CD4-positive, alpha-beta T cell treated with Interleukin-6 for 4 hours (primary cell): Measurements from ENCODE around the gene ANGPTL4.
"Not testable (repeated sequence)": the region's sequence is repeated elsewhere in the genome, so short reads cannot be mapped to it uniquely, and the experiment has no call there.

ENCODE experiments used
- DNase-seq: peaks from one replicate; pipeline ENCODE4 v3.0.0-alpha.2; 2020; ENCODE audit warnings: mixed read lengths

Gene ANGPTL4

DNA sequence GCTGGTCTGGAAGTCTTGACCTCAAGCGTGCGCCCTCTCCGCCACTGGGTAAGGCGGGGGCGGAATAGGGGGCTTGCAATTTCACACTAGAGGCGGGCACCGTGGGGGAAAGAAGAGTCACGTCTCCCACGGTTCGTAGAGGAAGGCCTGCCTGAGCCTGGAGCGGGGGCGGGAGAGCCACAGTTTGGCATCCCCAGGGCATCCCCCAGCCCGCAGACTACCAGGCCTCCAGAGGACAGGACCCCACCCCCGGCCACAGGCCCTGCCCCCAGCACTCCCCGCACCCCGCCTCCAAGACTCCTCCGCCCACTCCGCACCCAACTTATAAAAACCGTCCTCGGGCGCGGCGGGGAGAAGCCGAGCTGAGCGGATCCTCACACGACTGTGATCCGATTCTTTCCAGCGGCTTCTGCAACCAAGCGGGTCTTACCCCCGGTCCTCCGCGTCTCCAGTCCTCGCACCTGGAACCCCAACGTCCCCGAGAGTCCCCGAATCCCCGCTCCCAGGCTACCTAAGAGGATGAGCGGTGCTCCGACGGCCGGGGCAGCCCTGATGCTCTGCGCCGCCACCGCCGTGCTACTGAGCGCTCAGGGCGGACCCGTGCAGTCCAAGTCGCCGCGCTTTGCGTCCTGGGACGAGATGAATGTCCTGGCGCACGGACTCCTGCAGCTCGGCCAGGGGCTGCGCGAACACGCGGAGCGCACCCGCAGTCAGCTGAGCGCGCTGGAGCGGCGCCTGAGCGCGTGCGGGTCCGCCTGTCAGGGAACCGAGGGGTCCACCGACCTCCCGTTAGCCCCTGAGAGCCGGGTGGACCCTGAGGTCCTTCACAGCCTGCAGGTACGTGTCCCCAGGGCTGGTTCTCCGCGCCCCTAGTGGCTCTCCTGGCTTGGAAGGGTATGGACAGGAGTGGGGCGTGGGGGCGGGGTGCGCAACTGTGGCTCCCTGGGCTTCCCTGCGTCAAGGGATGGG, at the start of gene ANGPTL4:
ANGPTL4 (plus strand) TSS at position 353 of the 969 bp plus-strand sequence; CDS start at position 520, 167 bp downstream.
- DNase-seq, result peak; percentile 63

DNA sequence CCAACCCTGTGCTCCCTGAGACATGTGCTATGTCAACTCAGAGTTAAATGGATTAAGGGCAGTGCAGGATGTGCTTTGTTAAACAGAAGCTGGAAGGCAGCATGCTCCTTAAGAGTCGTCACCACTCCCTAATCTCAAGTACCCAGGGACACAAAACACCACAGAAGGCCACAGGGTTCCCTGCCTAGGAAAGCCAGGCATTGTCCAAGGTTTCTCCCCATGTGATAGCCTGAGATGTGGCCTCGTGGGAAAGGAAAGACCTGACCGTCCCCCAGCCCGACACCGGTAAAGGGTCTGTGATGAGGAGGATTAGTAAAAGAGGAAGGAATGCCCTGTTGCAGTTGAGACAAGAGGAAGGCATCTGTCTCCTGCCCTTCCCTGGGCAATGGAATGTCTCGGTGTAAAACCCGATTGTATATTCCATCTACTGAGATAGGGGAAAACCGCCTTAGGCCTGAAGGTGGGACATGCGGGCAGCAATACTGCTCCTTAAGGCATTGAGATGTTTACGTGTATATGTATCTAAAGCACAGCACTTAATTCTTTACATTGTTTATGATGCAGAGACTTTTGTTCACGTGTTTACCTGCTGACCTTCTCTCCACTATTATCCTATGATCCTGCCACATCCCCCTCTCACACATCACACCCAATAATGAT, 48.8 kb upstream of the ANGPTL4 start:
- DNase-seq, result not testable (repeated sequence)

- DNase-seq, result no peak
Measured at GRCh38 chr19:8316351-8317125, 47.4 kb upstream of the ANGPTL4 start.

- not testable (repeated sequence) for DNase-seq
Measured at GRCh38 chr19:8318835-8319234, 45.1 kb upstream of the ANGPTL4 start.

DNA sequence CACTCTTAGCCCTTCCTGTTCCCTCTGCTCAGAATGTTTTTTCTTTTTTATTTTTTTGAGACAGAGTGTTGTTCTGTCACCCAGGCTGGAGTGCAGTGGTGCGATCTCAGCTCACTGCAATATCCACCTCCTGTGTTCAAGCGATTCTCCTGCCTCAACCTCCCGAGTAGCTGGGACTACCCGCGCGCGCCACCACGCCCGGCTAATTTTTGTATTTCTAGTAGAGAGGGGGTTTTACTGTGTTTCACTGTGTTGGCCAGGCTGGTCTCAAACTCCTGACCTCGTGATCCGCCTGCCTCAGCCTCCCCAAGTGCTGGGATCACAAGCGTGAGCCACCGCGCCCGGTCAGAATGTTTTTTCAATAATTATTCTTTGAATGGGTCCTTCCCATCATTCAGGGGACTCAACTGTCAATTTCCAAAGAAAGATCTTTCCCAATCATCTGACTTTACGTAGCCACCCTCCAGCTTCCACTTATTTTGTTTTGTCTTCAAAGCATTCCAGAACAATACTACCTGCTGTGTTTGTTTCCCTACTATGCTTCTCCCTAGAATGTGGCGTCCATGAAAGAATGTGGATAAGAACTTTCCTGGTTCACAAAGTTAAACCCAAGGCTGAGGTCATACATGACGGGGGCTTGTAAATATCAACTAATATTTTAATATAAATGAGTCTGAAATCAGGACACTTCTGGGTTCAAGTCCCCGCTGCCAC, 44.0 kb upstream of the ANGPTL4 start:
- no peak for DNase-seq

GRCh38 chr19:8320564-8321066, 43.3 kb upstream of the ANGPTL4 start:
- DNase-seq, result no peak

DNA sequence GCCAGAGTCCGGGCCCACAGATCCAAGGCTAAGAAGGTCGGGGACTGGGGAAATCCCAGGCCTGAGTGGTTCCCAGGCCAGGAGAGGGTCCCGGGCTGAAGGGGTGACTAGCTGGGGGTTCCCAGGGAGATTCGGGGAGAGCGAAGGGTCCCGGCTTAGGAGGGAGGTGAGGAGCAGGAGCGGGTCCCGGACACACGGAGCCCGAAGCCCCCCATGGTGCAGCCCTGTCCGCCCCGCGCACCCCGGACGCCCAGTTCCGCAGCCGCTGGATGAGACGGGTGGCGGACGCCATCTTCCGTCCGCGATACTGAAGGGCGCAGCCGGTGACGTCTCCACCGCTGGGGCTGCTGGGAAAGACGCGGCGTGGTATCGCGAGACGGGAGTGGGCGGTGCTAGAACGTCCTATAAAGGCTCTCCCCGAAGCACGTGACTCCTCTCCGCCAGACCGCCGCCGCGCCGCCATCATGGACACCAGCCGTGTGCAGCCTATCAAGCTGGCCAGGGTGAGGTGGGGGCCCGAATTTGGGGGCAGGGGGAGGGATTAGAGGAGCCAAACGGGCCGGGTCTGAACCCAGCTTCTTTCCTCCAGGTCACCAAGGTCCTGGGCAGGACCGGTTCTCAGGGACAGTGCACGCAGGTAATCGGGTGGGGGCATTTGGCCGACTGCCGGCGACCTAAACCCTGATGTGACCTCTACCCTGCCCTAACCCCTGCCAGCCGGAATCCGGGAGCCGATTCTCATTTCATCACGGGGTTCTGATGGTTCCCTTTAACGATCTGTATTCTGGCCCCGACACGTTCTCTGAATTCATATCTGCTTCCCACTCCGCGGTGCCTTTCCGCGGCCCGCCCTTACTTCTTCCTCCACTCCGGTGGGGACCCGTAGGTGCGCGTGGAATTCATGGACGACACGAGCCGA, 42.6 kb upstream of the ANGPTL4 start, which contains the start of the genes NDUFA7 and RPS28:
NDUFA7 (minus strand) TSS at position 309 of the 919 bp plus-strand sequence; CDS start at position 292, 17 bp downstream.
RPS28 (plus strand) TSS at position 430 of the 919 bp plus-strand sequence; CDS start at position 465, 35 bp downstream.
- DNase-seq, result peak; percentile 98

DNA sequence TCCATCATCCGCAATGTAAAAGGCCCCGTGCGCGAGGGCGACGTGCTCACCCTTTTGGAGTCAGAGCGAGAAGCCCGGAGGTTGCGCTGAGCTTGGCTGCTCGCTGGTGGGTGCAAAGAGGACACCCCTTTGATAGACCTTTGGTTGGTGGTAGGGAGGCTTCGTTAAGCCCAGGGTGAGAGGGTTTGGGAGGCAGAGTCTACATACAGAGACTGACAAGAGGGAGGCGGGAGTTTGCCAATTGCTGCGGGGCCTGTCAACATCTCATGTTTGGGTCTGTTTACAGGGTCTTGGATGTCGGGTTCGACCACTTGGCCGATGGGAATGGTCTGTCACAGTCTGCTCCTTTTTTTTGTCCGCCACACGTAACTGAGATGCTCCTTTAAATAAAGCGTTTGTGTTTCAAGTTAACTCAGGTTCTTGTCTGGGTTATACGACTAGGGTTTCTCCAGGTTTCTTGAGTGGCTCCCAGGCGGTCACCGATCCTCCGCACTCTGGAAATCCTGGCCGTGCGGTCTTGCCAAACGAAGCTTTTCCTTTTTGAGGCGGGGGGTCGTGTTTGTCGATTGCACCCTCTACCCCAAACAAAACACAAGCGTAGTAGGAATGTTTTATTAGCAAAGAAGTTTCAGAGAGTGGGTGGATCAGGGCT, 41.8 kb upstream of the ANGPTL4 start:
- no peak for DNase-seq

GRCh38 chr19:8322638-8322997, 41.3 kb upstream of the ANGPTL4 start:
- no peak for DNase-seq

DNA sequence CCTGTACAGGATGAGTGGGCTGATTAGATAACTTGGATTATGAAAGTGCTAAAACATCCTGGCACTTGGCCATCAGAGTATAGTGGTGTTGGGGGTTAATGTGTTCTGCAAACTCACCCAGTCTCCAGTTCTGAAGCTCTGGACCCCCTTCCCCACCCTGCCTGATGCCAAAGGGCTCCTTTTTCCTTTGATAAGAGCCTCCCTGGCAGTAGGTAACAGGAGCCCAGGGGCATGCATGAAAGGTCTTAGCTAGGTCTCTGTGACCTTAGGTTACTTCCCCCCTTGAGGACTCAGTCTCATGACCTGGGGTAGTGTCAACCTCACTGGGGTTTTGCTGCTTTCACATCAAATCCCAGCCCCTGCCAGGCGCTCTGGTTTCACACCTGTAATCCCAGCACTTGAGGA, 40.2 kb upstream of the ANGPTL4 start:
- no peak for DNase-seq

DNA sequence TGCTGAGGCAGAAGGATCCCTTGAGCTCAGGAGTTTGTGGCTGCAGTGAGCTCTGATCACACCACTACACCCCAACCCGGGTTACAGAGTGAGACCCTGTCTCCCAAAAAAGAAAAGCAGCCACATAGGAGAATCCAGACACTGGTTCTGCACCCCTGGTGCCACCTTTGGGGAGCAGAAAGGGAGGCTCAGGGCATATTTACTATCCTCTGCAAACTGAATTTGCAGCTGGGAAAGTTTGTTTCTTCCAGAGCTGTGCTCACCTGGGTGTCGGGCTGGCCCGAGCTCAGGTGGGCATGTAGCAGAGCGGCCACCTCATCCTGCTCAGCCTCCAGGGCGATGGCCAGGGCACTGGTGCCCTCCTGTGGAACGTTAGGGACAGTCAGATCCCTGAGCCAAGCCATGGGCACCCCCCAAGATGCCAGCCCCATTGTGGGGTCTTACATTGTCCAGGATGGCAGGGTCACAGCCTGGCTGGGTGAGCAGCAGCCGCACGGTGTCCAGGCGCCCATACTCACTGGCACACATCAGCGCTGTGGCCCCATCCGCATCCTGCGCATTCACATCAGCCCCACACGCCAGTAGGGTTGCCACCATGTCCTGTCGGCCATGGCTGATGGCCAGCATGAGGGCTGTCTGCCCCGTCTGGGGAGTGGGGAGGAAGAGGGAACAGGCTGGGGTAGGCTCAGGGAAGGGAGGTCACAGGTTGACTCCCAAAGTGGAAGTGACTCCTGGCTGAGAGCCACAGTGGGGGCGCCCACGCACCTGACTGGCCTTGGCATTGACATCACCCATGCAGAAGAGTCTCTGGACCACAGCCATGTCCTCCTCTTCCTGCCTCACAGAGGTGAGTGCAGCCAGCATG, 39.5 kb upstream of the ANGPTL4 start:
- DNase-seq, result no peak

GRCh38 chr19:8325454-8325853, 38.5 kb upstream of the ANGPTL4 start:
- no peak for DNase-seq

- DNase-seq, result no peak
Measured at GRCh38 chr19:8329996-8330395, 34.0 kb upstream of the ANGPTL4 start.

DNA sequence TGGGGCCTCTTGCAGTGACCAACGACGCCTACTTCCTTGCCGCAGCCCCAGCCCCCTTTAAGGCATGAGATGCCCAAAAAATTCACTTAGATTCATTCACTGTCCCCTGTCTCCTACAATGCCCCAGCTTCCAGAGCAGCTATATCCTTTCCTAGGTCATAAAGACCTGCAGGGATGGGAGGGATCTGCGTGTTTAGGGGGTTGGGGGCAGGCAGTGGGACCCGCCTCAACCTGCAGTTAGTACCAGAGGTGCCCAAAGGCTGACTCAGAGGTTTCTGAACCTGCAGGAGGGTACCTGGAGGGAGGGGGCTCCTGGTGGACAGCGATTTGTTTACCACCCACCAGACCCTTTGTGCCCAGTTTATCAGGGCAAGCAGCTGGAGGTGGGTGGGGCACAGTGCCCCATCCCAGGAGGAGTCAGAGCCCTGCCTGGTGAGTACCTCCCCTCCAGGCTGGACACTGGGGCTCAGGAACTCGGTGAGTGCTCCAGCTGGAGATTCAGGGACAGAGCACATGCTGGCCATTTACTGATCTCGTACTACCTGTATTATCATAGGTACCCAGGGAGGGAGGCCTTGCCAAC, 32.6 kb upstream of the ANGPTL4 start:
- DNase-seq, result no peak

DNA sequence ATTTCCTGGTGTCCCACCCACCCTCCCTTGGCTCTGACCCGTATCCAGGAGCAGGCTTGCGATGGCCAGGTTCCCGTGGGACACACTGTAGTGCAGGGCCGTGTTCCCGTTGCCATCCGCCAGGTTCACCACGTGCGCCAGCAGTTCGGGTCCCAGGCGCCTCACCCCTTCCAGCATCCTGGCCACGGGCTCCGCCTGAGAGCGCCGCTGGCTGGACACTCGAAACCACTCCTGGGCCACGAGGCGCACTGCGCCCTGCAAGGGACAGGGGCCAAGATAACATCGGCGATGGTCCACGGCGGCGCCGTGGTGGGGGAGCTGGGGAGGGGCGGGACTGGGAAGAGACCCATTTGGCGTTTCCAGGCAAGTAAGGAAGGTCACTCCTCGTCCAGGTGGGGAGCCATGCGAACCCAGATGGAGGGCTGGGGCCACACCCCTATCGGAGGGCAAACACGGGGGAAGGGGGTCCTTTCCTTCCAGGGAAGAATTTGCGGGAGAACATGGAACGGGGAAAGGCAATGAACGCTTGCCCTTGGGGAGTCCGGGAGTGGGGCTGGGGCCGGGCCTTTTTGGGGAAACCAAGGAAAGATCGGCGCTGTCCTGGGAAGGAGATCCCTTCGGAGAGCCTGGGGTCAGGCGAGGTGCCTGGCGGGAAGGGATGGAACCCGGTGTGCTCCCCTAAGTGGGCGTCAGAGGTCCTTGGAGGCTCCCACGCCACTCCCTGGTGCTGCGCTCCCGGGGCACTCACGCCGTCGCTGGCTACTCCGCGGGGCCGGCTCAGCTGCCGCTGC, 30.8 kb upstream of the ANGPTL4 start:
- no peak for DNase-seq

GRCh38 chr19:8333767-8334457, 30.0 kb upstream of the ANGPTL4 start:
- no peak for DNase-seq
